Neural progenitor cell (in vitro differentiated cells): Measurements from ENCODE around the gene C10orf105. TPM values are rescaled to one million over a fixed set of nuclear protein-coding genes. Genes with fewer than 3 reads are reported as not detected.

Experiments used
- DNase-seq: peaks from one replicate; pipeline ENCODE4 v3.0.0-alpha.2; 2016; ENCODE audit warnings: low spot score
- H2AFZ ChIP-seq: fragments of 200-600 bp; sonication (generic); replicated peaks from 2 replicates; pipeline ENCODE4 v1.6.1; 2016; ENCODE audit warnings: antibody characterized with exemption
- H3F3A ChIP-seq: fragments of 200-600 bp; sonication (generic); 2 replicates; pipeline ENCODE4 v1.6.1; 2016; ENCODE audit warnings: antibody characterized with exemption, low read depth
- H3K27ac ChIP-seq: fragments of 200-600 bp; sonication (generic); 2 replicates; pipeline ENCODE4 v1.5.1; 2016; ENCODE audit warnings: mild to moderate bottlenecking
- H3K27me3 ChIP-seq: fragments of 200-600 bp; sonication (generic); 2 replicates; pipeline ENCODE4 v1.6.1; 2016; ENCODE audit warnings: mild to moderate bottlenecking, moderate library complexity
- H3K36me3 ChIP-seq: fragments of 200-600 bp; sonication (generic); 2 replicates; pipeline ENCODE4 v1.5.1; 2016
- H3K4me1 ChIP-seq: fragments of 200-600 bp; sonication (generic); 2 replicates; pipeline ENCODE4 v1.6.1; 2016; ENCODE audit warnings: mixed run types
- H3K4me2 ChIP-seq: fragments of 200-600 bp; sonication (generic); 2 replicates; pipeline ENCODE4 v1.6.1; 2016
- H3K4me3 ChIP-seq: fragments of 200-600 bp; sonication (generic); 2 replicates; pipeline ENCODE4 v1.5.1; 2016
- H3K79me2 ChIP-seq: fragments of 200-600 bp; sonication (generic); 2 replicates; pipeline ENCODE4 v1.6.1; 2016; ENCODE audit warnings: low read depth
- H3K9ac ChIP-seq: fragments of 200-600 bp; sonication (generic); 2 replicates; pipeline ENCODE4 v1.6.1; 2016
- H3K9me3 ChIP-seq: fragments of 200-600 bp; sonication (generic); 2 replicates; pipeline ENCODE4 v1.5.1; 2016; ENCODE audit warnings: low read depth
- H4K20me1 ChIP-seq: fragments of 200-600 bp; sonication (generic); 2 replicates; pipeline ENCODE4 v1.6.1; 2016; ENCODE audit warnings: low read depth
- H3K27ac Mint-ChIP-seq: 3 replicates; pipeline ENCODE4 v1.8.0; 2021; ENCODE audit warnings: mixed read lengths
- H3K27me3 Mint-ChIP-seq: 2 replicates; pipeline ENCODE4 v1.8.0; 2022; ENCODE audit warnings: low read depth, mild to moderate bottlenecking, inconsistent platforms, moderate library complexity, mixed read lengths; ENCODE audit not compliant: insufficient read depth
- H3K36me3 Mint-ChIP-seq: 3 replicates; pipeline ENCODE4 v1.8.0; 2021; ENCODE audit warnings: mixed read lengths
- H3K4me1 Mint-ChIP-seq: 3 replicates; pipeline ENCODE4 v1.8.0; 2021; ENCODE audit warnings: mixed read lengths
- H3K4me3 Mint-ChIP-seq: 3 replicates; pipeline ENCODE4 v1.8.0; 2021; ENCODE audit warnings: mild to moderate bottlenecking, moderate library complexity, mixed read lengths
- H3K9me3 Mint-ChIP-seq: 3 replicates; pipeline ENCODE4 v1.8.0; 2020; ENCODE audit warnings: mixed read lengths
- EZH2 ChIP-seq: fragments of 200-600 bp; sonication (generic); IDR thresholded peaks from 2 replicates; pipeline ENCODE4 v1.6.1; 2017; ENCODE audit warnings: antibody characterized with exemption, mild to moderate bottlenecking, moderate library complexity
- EZH2phosphoT487 ChIP-seq: fragments of 200-600 bp; sonication (generic); IDR thresholded peaks from 2 replicates; pipeline ENCODE4 v1.6.1; 2017; ENCODE audit warnings: antibody characterized with exemption
- total RNA-seq: library from RNA; depleted of rRNA; stranded (reverse); fragments of >200 nt; gene quantifications from 2 replicates; pipeline ENCODE4 v1.2.3, GENCODE V29; 2015; ENCODE audit warnings: low replicate concordance
- TF ChIP-seq, protein P1 (sequence below): fragments of 200-600 bp; sonication (generic); IDR thresholded peaks from 2 replicates; pipeline ENCODE4 v1.5.1; 2017; ENCODE audit warnings: antibody characterized with exemption, mild to moderate bottlenecking

Gene C10orf105
- total RNA-seq, 1 donor from 2014 or later: 0.39 TPM

- Mint-ChIP-seq H3K9me3 (no peaks in the 10 kb centered on the region), H3K27ac (no peak overlapping the region)
Observed at GRCh38 chr10:71741029-71741428, 21.5 kb upstream of the C10orf105 start.

GRCh38 chr10:71740069-71740653, 20.6 kb upstream of the C10orf105 start:
- Histone ChIP-seq H3K9ac (no peak overlapping the region), H3K9me3 (no peaks in the 10 kb centered on the region), H2AFZ (no peak overlapping the region), H3K4me1 (peaks cover 10% of the 10 kb centered on the region), H3K36me3 (no peaks in the 10 kb centered on the region), H4K20me1 (no peaks in the 10 kb centered on the region), H3K79me2 (no peaks in the 10 kb centered on the region), H3K4me3 (no peak overlapping the region), H3F3A (no peaks in the 10 kb centered on the region), H3K4me2 (no peak overlapping the region), H3K27me3 (no peaks in the 10 kb centered on the region), H3K27ac (no peak overlapping the region)
- H3K36me3 Mint-ChIP-seq: no peaks in the 10 kb centered on the region
- no peak for TF ChIP-seq EZH2
- TF ChIP-seq, protein P1, sequence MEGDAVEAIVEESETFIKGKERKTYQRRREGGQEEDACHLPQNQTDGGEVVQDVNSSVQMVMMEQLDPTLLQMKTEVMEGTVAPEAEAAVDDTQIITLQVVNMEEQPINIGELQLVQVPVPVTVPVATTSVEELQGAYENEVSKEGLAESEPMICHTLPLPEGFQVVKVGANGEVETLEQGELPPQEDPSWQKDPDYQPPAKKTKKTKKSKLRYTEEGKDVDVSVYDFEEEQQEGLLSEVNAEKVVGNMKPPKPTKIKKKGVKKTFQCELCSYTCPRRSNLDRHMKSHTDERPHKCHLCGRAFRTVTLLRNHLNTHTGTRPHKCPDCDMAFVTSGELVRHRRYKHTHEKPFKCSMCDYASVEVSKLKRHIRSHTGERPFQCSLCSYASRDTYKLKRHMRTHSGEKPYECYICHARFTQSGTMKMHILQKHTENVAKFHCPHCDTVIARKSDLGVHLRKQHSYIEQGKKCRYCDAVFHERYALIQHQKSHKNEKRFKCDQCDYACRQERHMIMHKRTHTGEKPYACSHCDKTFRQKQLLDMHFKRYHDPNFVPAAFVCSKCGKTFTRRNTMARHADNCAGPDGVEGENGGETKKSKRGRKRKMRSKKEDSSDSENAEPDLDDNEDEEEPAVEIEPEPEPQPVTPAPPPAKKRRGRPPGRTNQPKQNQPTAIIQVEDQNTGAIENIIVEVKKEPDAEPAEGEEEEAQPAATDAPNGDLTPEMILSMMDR: no peak
- TF ChIP-seq EZH2phosphoT487: no peak
- no peak overlapping the region for H3K4me3 Mint-ChIP-seq
- H3K9me3 Mint-ChIP-seq: no peaks in the 10 kb centered on the region
- H3K27ac Mint-ChIP-seq: no peak overlapping the region
- no peaks in the 10 kb centered on the region for H3K27me3 Mint-ChIP-seq
- no peak for DNase-seq
- peaks cover 7% of the 10 kb centered on the region for H3K4me1 Mint-ChIP-seq

More at GRCh38 chr10:71741029-71741428, 21.5 kb upstream of the C10orf105 start:
- H3F3A ChIP-seq: no peaks in the 10 kb centered on the region
- H3K27ac ChIP-seq: no peak overlapping the region
- peaks cover 7% of the 10 kb centered on the region for H3K4me1 ChIP-seq
- no peaks in the 10 kb centered on the region for H3K36me3 Mint-ChIP-seq
- no peak overlapping the region for H3K4me3 Mint-ChIP-seq
- H2AFZ ChIP-seq: no peak overlapping the region
- no peaks in the 10 kb centered on the region for H3K79me2 ChIP-seq
- H3K9ac ChIP-seq: no peak overlapping the region
- TF ChIP-seq, protein P1: no peak
- TF ChIP-seq EZH2 (no peak), EZH2phosphoT487 (no peak)
- no peaks in the 10 kb centered on the region for H3K27me3 Mint-ChIP-seq
- H3K27me3 ChIP-seq: no peaks in the 10 kb centered on the region
- no peaks in the 10 kb centered on the region for H4K20me1 ChIP-seq
- no peaks in the 10 kb centered on the region for H3K36me3 ChIP-seq
- peaks cover 10% of the 10 kb centered on the region for H3K4me1 Mint-ChIP-seq
- H3K9me3 ChIP-seq: no peaks in the 10 kb centered on the region
- H3K4me3 ChIP-seq: no peak overlapping the region
- no peak overlapping the region for H3K4me2 ChIP-seq
- DNase-seq: no peak

GRCh38 chr10:71739358-71739900, 19.9 kb upstream of the C10orf105 start:
- TF ChIP-seq EZH2 (no peak), EZH2phosphoT487 (no peak)
- TF ChIP-seq, protein P1: no peak
- Histone ChIP-seq H3K9me3 (no peaks in the 10 kb centered on the region), H3K9ac (no peak overlapping the region), H3K79me2 (no peaks in the 10 kb centered on the region), H3F3A (no peaks in the 10 kb centered on the region), H3K4me3 (no peak overlapping the region), H3K27me3 (no peaks in the 10 kb centered on the region), H3K36me3 (no peaks in the 10 kb centered on the region), H3K27ac (no peak overlapping the region), H3K4me2 (no peak overlapping the region), H2AFZ (no peak overlapping the region), H4K20me1 (no peaks in the 10 kb centered on the region), H3K4me1 (peaks cover 10% of the 10 kb centered on the region)
- H3K27me3 Mint-ChIP-seq: no peaks in the 10 kb centered on the region
- peaks cover 7% of the 10 kb centered on the region for H3K4me1 Mint-ChIP-seq
- H3K9me3 Mint-ChIP-seq: no peaks in the 10 kb centered on the region
- no peak overlapping the region for H3K4me3 Mint-ChIP-seq
- H3K36me3 Mint-ChIP-seq: no peaks in the 10 kb centered on the region
- peak overlapping the region; percentile 38 for H3K27ac Mint-ChIP-seq
- DNase-seq: no peak
